ENCODE results near the gene HHIPL1.
A peak's percentile ranks its signal among the peaks of the same experiment; 100 is the strongest.

The HHIPL1 gene

GRCh38 chr14:99644723-99645544 lies at the start of gene HHIPL1:
Gene HHIPL1, plus strand, starts transcription at chr14:99645129. Its CDS starts 79 bp downstream, at chr14:99645208.
- peak within 1 kb of the TSS in 1 of 2 donors; percentile 19 for H3K27ac ChIP-seq
- peak within 1 kb of the TSS; percentile 78 for H3K4me3 ChIP-seq
- no peak for DNase-seq (ENCODE audit: low spot score)
- TF ChIP-seq, protein P1, sequence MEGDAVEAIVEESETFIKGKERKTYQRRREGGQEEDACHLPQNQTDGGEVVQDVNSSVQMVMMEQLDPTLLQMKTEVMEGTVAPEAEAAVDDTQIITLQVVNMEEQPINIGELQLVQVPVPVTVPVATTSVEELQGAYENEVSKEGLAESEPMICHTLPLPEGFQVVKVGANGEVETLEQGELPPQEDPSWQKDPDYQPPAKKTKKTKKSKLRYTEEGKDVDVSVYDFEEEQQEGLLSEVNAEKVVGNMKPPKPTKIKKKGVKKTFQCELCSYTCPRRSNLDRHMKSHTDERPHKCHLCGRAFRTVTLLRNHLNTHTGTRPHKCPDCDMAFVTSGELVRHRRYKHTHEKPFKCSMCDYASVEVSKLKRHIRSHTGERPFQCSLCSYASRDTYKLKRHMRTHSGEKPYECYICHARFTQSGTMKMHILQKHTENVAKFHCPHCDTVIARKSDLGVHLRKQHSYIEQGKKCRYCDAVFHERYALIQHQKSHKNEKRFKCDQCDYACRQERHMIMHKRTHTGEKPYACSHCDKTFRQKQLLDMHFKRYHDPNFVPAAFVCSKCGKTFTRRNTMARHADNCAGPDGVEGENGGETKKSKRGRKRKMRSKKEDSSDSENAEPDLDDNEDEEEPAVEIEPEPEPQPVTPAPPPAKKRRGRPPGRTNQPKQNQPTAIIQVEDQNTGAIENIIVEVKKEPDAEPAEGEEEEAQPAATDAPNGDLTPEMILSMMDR (IDR thresholded peaks at IDR 0.05), result no peak

DNA sequence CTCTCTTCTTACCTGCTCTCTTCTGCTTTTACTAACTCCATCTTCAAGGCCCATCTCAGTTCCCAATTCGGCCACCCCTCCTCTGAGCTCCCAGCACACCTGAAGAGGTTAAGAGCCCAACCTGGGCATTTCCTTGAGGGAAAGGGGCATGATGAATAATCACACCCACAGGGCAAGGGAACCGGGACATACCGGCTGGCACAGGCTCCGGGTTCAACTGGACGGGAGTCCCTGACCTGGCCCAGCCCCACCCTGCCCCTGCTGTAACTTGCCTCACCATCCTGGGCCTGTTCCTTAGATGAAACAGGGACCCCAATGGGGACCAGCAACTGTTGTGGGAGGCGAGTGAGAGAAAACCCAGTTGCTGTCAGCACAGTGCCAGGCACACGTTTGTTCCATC lies 49.4 kb upstream of the HHIPL1 start:
- DNase-seq (ENCODE audit: low spot score), result no peak

GRCh38 chr14:99596071-99596627 lies 48.8 kb upstream of the HHIPL1 start:
- no peak for DNase-seq (ENCODE audit: low spot score)
- Histone ChIP-seq H3K4me3 (no peak overlapping the region), H3K27ac (peak overlapping the region in 1 of 2 donors; percentile 5)
- TF ChIP-seq, protein P1 (IDR thresholded peaks at IDR 0.05), result no peak

More for the DNA sequence above, 49.4 kb upstream of the HHIPL1 start:
- TF ChIP-seq, protein P1 (IDR thresholded peaks at IDR 0.05), result no peak
- Histone ChIP-seq H3K27ac (no peak overlapping the region), H3K4me3 (no peak overlapping the region)

- TF ChIP-seq, protein P1 (IDR thresholded peaks at IDR 0.05), result no peak
- Histone ChIP-seq H3K4me3 (no peak overlapping the region), H3K27ac (no peak overlapping the region)
- DNase-seq (ENCODE audit: low spot score), result no peak
These were observed 48.2 kb upstream of the HHIPL1 start for GRCh38 chr14:99596772-99597171.

GRCh38 chr14:99597911-99598600 lies 46.9 kb upstream of the HHIPL1 start:
- no peak overlapping the region for H3K4me3 ChIP-seq
- TF ChIP-seq, protein P1 (IDR thresholded peaks at IDR 0.05), result no peak
- H3K27ac ChIP-seq, result no peak overlapping the region
- no peak for DNase-seq (ENCODE audit: low spot score)

- Histone ChIP-seq H3K4me3 (no peak overlapping the region), H3K27ac (no peak overlapping the region)
- TF ChIP-seq, protein P1 (IDR thresholded peaks at IDR 0.05), result no peak
- DNase-seq (ENCODE audit: low spot score), result no peak
These were observed 46.2 kb upstream of the HHIPL1 start for GRCh38 chr14:99598774-99599173.

Data from coronary artery (tissue), 2 donors.